Trophoblast cell (in vitro differentiated cells and primary cell): ENCODE data around the gene PRTN3.
A peak's percentile ranks its signal among the peaks of the same experiment; 100 is the strongest.

ENCODE experiments used
- DNase-seq, 2 donors: peaks; one replicate each; pipeline ENCODE4 v3.0.0-alpha.2; 2016
- H2AFZ ChIP-seq: 2 replicates; pipeline ENCODE4 v1.6.1; 2013; ENCODE audit warnings: low read length, moderate library complexity, mild to moderate bottlenecking; ENCODE audit not compliant: insufficient read depth, poor library complexity
- H2AK5ac ChIP-seq: 2 replicates; pipeline ENCODE4 v1.6.1; 2013; ENCODE audit warnings: mild to moderate bottlenecking, low read length
- H2BK120ac ChIP-seq: 2 replicates; pipeline ENCODE4 v1.6.1; 2013; ENCODE audit warnings: low read length, mild to moderate bottlenecking, moderate library complexity; ENCODE audit not compliant: insufficient read depth, poor library complexity
- H2BK12ac ChIP-seq: 2 replicates; pipeline ENCODE4 v1.6.1; 2013; ENCODE audit warnings: mild to moderate bottlenecking, low read length, moderate library complexity
- H2BK5ac ChIP-seq: 2 replicates; pipeline ENCODE4 v1.6.1; 2013; ENCODE audit warnings: low read length, low read depth, moderate library complexity, mild to moderate bottlenecking; ENCODE audit not compliant: poor library complexity
- H3K14ac ChIP-seq: 2 replicates; pipeline ENCODE4 v1.6.1; 2013; ENCODE audit warnings: mild to moderate bottlenecking, low read length
- H3K18ac ChIP-seq: 2 replicates; pipeline ENCODE4 v1.6.1; 2013; ENCODE audit warnings: mild to moderate bottlenecking, low read length
- H3K23ac ChIP-seq: 2 replicates; pipeline ENCODE4 v1.6.1; 2013; ENCODE audit warnings: low read length
- H3K27ac ChIP-seq: 2 replicates; pipeline ENCODE4 v1.5.1; 2013; ENCODE audit warnings: low read depth, mild to moderate bottlenecking, inconsistent platforms, low read length, moderate library complexity
- H3K27me3 ChIP-seq: 2 replicates; pipeline ENCODE4 v1.6.1; 2013; ENCODE audit warnings: inconsistent platforms, mild to moderate bottlenecking, low read length, moderate library complexity; ENCODE audit not compliant: insufficient read depth
- H3K36me3 ChIP-seq, 2 experiments: 1 replicate in 1 of 2; 2 replicates in 1 of 2; pipeline ENCODE4 v1.6.1; 2013; ENCODE audit warnings: low read length in 2 of 2, mild to moderate bottlenecking in 2 of 2, moderate library complexity in 1 of 2; ENCODE audit not compliant: insufficient read depth in 2 of 2, control insufficient read depth in 1 of 2
- H3K4ac ChIP-seq: 2 replicates; pipeline ENCODE4 v1.6.1; 2013; ENCODE audit warnings: low read depth, mild to moderate bottlenecking, low read length, moderate library complexity
- H3K4me1 ChIP-seq, 2 experiments: 1 replicate in 1 of 2; 2 replicates in 1 of 2; pipeline ENCODE4 v1.6.1; 2013; ENCODE audit warnings: low read length in 2 of 2, mild to moderate bottlenecking in 2 of 2, moderate library complexity in 1 of 2; ENCODE audit not compliant: insufficient read depth in 2 of 2, control insufficient read depth in 1 of 2
- H3K4me2 ChIP-seq: 2 replicates; pipeline ENCODE4 v1.6.1; 2013; ENCODE audit warnings: inconsistent platforms, mild to moderate bottlenecking, low read length, moderate library complexity
- H3K4me3 ChIP-seq: 2 replicates; pipeline ENCODE4 v1.5.1; 2013; ENCODE audit warnings: mild to moderate bottlenecking, low read depth, low read length, inconsistent platforms
- H3K79me1 ChIP-seq: one replicate; pipeline ENCODE4 v1.6.1; 2013; ENCODE audit warnings: low read length
- H3K79me2 ChIP-seq: 2 replicates; pipeline ENCODE4 v1.6.1; 2013; ENCODE audit warnings: low read length, mild to moderate bottlenecking; ENCODE audit not compliant: control insufficient read depth, insufficient read depth, poor library complexity
- H3K9ac ChIP-seq: 2 replicates; pipeline ENCODE4 v1.6.1; 2013; ENCODE audit warnings: mild to moderate bottlenecking, low read length
- H3K9me3 ChIP-seq: 2 replicates; pipeline ENCODE4 v1.6.1; 2013; ENCODE audit warnings: low read depth, mild to moderate bottlenecking, control low read depth, inconsistent platforms, low read length; ENCODE audit not compliant: insufficient read depth
- H4K12ac ChIP-seq: 2 replicates; pipeline ENCODE4 v1.6.1; 2013; ENCODE audit warnings: low read depth, mild to moderate bottlenecking, low read length, moderate library complexity
- H4K8ac ChIP-seq: 2 replicates; pipeline ENCODE4 v1.6.1; 2013; ENCODE audit warnings: low read depth, mild to moderate bottlenecking, low read length, moderate library complexity
- H4K91ac ChIP-seq: one replicate; pipeline ENCODE4 v1.6.1; 2013; ENCODE audit warnings: low read depth, mild to moderate bottlenecking, low read length, moderate library complexity
- WGBS: extraction: QIAGEN DNeasy Blood & Tissue Kit; methylation state at CpG from one replicate; pipeline ENCODE4 v1.1.7; 2013; ENCODE audit warnings: missing lambda C conversion rate; ENCODE audit not compliant: insufficient read length, insufficient coverage; ENCODE audit errors: extremely low coverage; 5-methylcytosine and 5-hydroxymethylcytosine counted together

PRTN3 gene

GRCh38 chr19:812747-813218 is 28.0 kb upstream of the PRTN3 start:
- Histone ChIP-seq H3K27ac (no peak overlapping the region), H3K4me1 (no peaks in the 10 kb centered on the region), H3K79me1 (no peaks in the 10 kb centered on the region), H2AFZ (no peak overlapping the region), H4K91ac (no peak overlapping the region), H3K4ac (no peak overlapping the region), H3K4me3 (no peak overlapping the region), H4K8ac (no peak overlapping the region), H2AK5ac (no peak overlapping the region), H3K27me3 (no peaks in the 10 kb centered on the region), H3K4me2 (no peak overlapping the region), H3K9me3 (peaks cover 10% of the 10 kb centered on the region), H2BK120ac (no peak overlapping the region), H3K79me2 (no peaks in the 10 kb centered on the region), H4K12ac (no peak overlapping the region), H3K18ac (no peak overlapping the region), H3K23ac (no peak overlapping the region), H3K36me3 (peaks cover 72 to 87% of the 10 kb centered on the region in 2 experiments), H3K14ac (no peak overlapping the region), H2BK5ac (no peak overlapping the region), H3K9ac (no peak overlapping the region), H2BK12ac (no peak overlapping the region)
- peak in 1 of 2 donors; percentile 52 for DNase-seq
- no CpG with 5 or more reads among the region's 72 CpGs for WGBS

- H2BK5ac ChIP-seq: no peak overlapping the region
- H2BK12ac ChIP-seq: no peak overlapping the region
- no peak overlapping the region for H3K14ac ChIP-seq
- H3K4me3 ChIP-seq: peak overlapping the region; percentile 26
- H3K9me3 ChIP-seq: peaks cover 6% of the 10 kb centered on the region
- DNase-seq: peak in 1 of 2 donors; percentile 39
- no peak overlapping the region for H3K4ac ChIP-seq
- WGBS: no CpG with 5 or more reads among the region's 87 CpGs
- no peak overlapping the region for H3K27ac ChIP-seq
- no peak overlapping the region for H4K91ac ChIP-seq
- no peak overlapping the region for H3K4me2 ChIP-seq
- no peaks in the 10 kb centered on the region for H3K79me1 ChIP-seq
- no peak overlapping the region for H3K9ac ChIP-seq
- no peak overlapping the region for H2AK5ac ChIP-seq
- no peaks in the 10 kb centered on the region for H3K27me3 ChIP-seq
- H4K12ac ChIP-seq: no peak overlapping the region
- H2AFZ ChIP-seq: no peak overlapping the region
- no peak overlapping the region for H2BK120ac ChIP-seq
- no peak overlapping the region for H4K8ac ChIP-seq
- peaks cover 65 to 80% of the 10 kb centered on the region in 2 experiments for H3K36me3 ChIP-seq
- H3K18ac ChIP-seq: no peak overlapping the region
- no peak overlapping the region for H3K23ac ChIP-seq
- no peaks in the 10 kb centered on the region for H3K4me1 ChIP-seq
- H3K79me2 ChIP-seq: no peaks in the 10 kb centered on the region
Observed at GRCh38 chr19:813219-814151, 27.3 kb upstream of the PRTN3 start.

- Histone ChIP-seq H3K79me1 (no peaks in the 10 kb centered on the region), H2AK5ac (no peak overlapping the region), H3K36me3 (peaks cover 56 to 71% of the 10 kb centered on the region in 2 experiments), H4K12ac (no peak overlapping the region), H3K79me2 (no peaks in the 10 kb centered on the region), H3K9ac (no peak overlapping the region), H3K4ac (no peak overlapping the region), H3K27ac (no peak overlapping the region), H2BK120ac (no peak overlapping the region), H3K4me1 (no peaks in the 10 kb centered on the region), H2AFZ (no peak overlapping the region), H3K4me2 (no peak overlapping the region), H2BK5ac (no peak overlapping the region), H2BK12ac (no peak overlapping the region), H3K14ac (no peak overlapping the region), H4K8ac (no peak overlapping the region), H3K9me3 (peaks cover 6% of the 10 kb centered on the region), H3K18ac (no peak overlapping the region), H3K27me3 (no peaks in the 10 kb centered on the region), H3K4me3 (no peak overlapping the region), H3K23ac (no peak overlapping the region), H4K91ac (no peak overlapping the region)
- no CpG with 5 or more reads among the region's 49 CpGs for WGBS
- peak in 1 of 2 donors; percentile 48 for DNase-seq
Observed at GRCh38 chr19:814152-815078, 26.4 kb upstream of the PRTN3 start.

GRCh38 chr19:815079-815774 is 25.6 kb upstream of the PRTN3 start:
- Histone ChIP-seq H3K4ac (no peak overlapping the region), H2BK12ac (no peak overlapping the region), H3K79me2 (no peaks in the 10 kb centered on the region), H3K27ac (no peak overlapping the region), H3K79me1 (no peaks in the 10 kb centered on the region), H3K18ac (no peak overlapping the region), H3K4me2 (no peak overlapping the region), H3K27me3 (no peaks in the 10 kb centered on the region), H3K36me3 (peaks cover 48 to 63% of the 10 kb centered on the region in 2 experiments), H2AK5ac (no peak overlapping the region), H4K12ac (no peak overlapping the region), H2BK5ac (no peak overlapping the region), H2BK120ac (no peak overlapping the region), H3K14ac (no peak overlapping the region), H3K9me3 (peaks cover 6% of the 10 kb centered on the region), H3K23ac (no peak overlapping the region), H4K91ac (no peak overlapping the region), H4K8ac (no peak overlapping the region), H3K4me1 (no peaks in the 10 kb centered on the region), H3K4me3 (no peak overlapping the region), H2AFZ (no peak overlapping the region), H3K9ac (no peak overlapping the region)
- whole genome bisulfite sequencing: no CpG with 5 or more reads among the region's 47 CpGs
- no peak for DNase-seq
